ENCODE results near the gene DIDO1. TPM values are rescaled to one million over a fixed set of nuclear protein-coding genes. Genes with fewer than 3 reads are reported as not detected.

Gene DIDO1
- polyA plus RNA-seq, 1 of the 3 experiments (the other 2 are of a cell fraction), result 14.7 TPM

- no peak for DNase-seq
- Histone ChIP-seq H3K36me3 (replicated peaks in 1 of 2; ENCODE audit: control insufficient read depth in 1 of 2, insufficient read depth in 2 of 2, low read length in 1 of 2) (no peaks in the 10 kb centered on the region), H3K9ac (no peak overlapping the region), H4K20me1 (ENCODE audit: insufficient read depth) (0 out of 2 replicates have a peak, but pooled peaks cover 3% of the 10 kb centered on the region), H2AFZ (ENCODE audit: low read depth) (no peak overlapping the region), H3K27me3 (ENCODE audit: insufficient read depth) (peaks cover 26% of the 10 kb centered on the region), H3K9me2 (no peaks in the 10 kb centered on the region), H3K9me3 (no peaks in the 10 kb centered on the region), H3F3A (replicated peaks; ENCODE audit: insufficient read depth) (no peaks in the 10 kb centered on the region), H3K4me3 (ENCODE audit: low read depth in 2 of 2, low read length in 1 of 2) (no peak overlapping the region), H3K4me2 (no peak overlapping the region), H3K27ac (ENCODE audit: low read depth in 2 of 2, low read length in 1 of 2) (no peak overlapping the region), H3K4me1 (ENCODE audit: control insufficient read depth in 1 of 2, insufficient read depth in 2 of 2, low read depth in 1 of 2, low read length in 1 of 2) (peaks cover 0 to 3% of the 10 kb centered on the region in 2 experiments; a peak in 1 of 4 replicates), H3K79me2 (ENCODE audit: insufficient read depth) (no peaks in the 10 kb centered on the region)
- POLR2A ChIA-PET, result no interaction called here
- CTCF ChIA-PET, result interaction anchor here (1.3 to 2.3 kb wide), 2 partner anchors 13 to 69 kb away, joined by 4 to 10 read pairs; no protein-coding TSS in a partner anchor
- 37% methylated on average over 16 of the region's 16 CpGs for WGBS (ENCODE audit: low lambda C conversion rate)
- no peak for TF ChIP-seq MEF2A (IDR thresholded peaks at IDR 0.05; ENCODE audit: borderline replicate concordance, low read depth)
- TF ChIP-seq, protein P1, sequence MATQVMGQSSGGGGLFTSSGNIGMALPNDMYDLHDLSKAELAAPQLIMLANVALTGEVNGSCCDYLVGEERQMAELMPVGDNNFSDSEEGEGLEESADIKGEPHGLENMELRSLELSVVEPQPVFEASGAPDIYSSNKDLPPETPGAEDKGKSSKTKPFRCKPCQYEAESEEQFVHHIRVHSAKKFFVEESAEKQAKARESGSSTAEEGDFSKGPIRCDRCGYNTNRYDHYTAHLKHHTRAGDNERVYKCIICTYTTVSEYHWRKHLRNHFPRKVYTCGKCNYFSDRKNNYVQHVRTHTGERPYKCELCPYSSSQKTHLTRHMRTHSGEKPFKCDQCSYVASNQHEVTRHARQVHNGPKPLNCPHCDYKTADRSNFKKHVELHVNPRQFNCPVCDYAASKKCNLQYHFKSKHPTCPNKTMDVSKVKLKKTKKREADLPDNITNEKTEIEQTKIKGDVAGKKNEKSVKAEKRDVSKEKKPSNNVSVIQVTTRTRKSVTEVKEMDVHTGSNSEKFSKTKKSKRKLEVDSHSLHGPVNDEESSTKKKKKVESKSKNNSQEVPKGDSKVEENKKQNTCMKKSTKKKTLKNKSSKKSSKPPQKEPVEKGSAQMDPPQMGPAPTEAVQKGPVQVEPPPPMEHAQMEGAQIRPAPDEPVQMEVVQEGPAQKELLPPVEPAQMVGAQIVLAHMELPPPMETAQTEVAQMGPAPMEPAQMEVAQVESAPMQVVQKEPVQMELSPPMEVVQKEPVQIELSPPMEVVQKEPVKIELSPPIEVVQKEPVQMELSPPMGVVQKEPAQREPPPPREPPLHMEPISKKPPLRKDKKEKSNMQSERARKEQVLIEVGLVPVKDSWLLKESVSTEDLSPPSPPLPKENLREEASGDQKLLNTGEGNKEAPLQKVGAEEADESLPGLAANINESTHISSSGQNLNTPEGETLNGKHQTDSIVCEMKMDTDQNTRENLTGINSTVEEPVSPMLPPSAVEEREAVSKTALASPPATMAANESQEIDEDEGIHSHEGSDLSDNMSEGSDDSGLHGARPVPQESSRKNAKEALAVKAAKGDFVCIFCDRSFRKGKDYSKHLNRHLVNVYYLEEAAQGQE (IDR thresholded peaks at IDR 0.05; ENCODE audit: low read depth, low read length), result no peak
- no peak for TF ChIP-seq PBX3 (IDR thresholded peaks at IDR 0.05)
- TF ChIP-seq NFIC (IDR thresholded peaks at IDR 0.05; ENCODE audit: borderline replicate concordance), result no peak
- no peak for TF ChIP-seq TAF1 (IDR thresholded peaks at IDR 0.05; ENCODE audit: borderline replicate concordance, low read depth, low read length)
- TF ChIP-seq RCOR1 (IDR thresholded peaks at IDR 0.05; ENCODE audit: low read length), result no peak
- TF ChIP-seq CHD2 (IDR thresholded peaks at IDR 0.05; ENCODE audit: low read length, partially characterized antibody), result no peak
- TF ChIP-seq NRF1 (IDR thresholded peaks at IDR 0.05; ENCODE audit: low read depth, low read length), result no peak
- TF ChIP-seq POLR2AphosphoS5 (IDR thresholded peaks at IDR 0.05; ENCODE audit: low read depth, low read length), result no peak
- TF ChIP-seq GABPA (IDR thresholded peaks at IDR 0.05; ENCODE audit: low read depth), result no peak
- no peak for TF ChIP-seq GATA2 (CRISPR knock-in tag; IDR thresholded peaks at IDR 0.05)
- TF ChIP-seq, protein P2, sequence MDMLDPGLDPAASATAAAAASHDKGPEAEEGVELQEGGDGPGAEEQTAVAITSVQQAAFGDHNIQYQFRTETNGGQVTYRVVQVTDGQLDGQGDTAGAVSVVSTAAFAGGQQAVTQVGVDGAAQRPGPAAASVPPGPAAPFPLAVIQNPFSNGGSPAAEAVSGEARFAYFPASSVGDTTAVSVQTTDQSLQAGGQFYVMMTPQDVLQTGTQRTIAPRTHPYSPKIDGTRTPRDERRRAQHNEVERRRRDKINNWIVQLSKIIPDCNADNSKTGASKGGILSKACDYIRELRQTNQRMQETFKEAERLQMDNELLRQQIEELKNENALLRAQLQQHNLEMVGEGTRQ (IDR thresholded peaks at IDR 0.05; ENCODE audit: borderline replicate concordance, low read depth, low read length), result no peak
- no peak for TF ChIP-seq YY1 (IDR thresholded peaks at IDR 0.05; ENCODE audit: low read depth)
- no peak for TF ChIP-seq EP300 (IDR thresholded peaks at IDR 0.05; ENCODE audit: borderline replicate concordance in 1 of 2, low read depth in 1 of 2, low read length in 1 of 2)
- TF ChIP-seq ELF1 (IDR thresholded peaks at IDR 0.05), result no peak
- TF ChIP-seq SIN3A (IDR thresholded peaks at IDR 0.05; ENCODE audit: borderline replicate concordance, low read depth, low read length), result no peak
Measured at GRCh38 chr20:62969179-62969760, 43.0 kb upstream of the DIDO1 start.
